ENCODE results near the gene ARL5B.

The ARL5B gene

GRCh38 chr10:18658271-18659124 is 733 bp upstream of the ARL5B start:
- peak; percentile 11 for DNase-seq (ENCODE audit: low read depth)

GRCh38 chr10:18659819-18660535 is 746 bp downstream of the ARL5B start:
- DNase-seq (ENCODE audit: low read depth), result no peak

GRCh38 chr10:18660816-18661431 is 1.7 kb downstream of the ARL5B start:
- no peak for DNase-seq (ENCODE audit: low read depth)

- DNase-seq (ENCODE audit: low read depth), result no peak
Observed at GRCh38 chr10:18664841-18665478, 5.7 kb downstream of the ARL5B start.

- no peak for DNase-seq (ENCODE audit: low read depth)
Observed at GRCh38 chr10:18665815-18666558, 6.8 kb downstream of the ARL5B start.

GRCh38 chr10:18666810-18667209 is 7.6 kb downstream of the ARL5B start:
- no peak for DNase-seq (ENCODE audit: low read depth)

GRCh38 chr10:18668026-18668425 is 8.8 kb downstream of the ARL5B start:
- no peak for DNase-seq (ENCODE audit: low read depth)

- no peak for DNase-seq (ENCODE audit: low read depth)
Observed at GRCh38 chr10:18675086-18675801, 16.0 kb downstream of the ARL5B start.

- no peak for DNase-seq (ENCODE audit: low read depth)
Observed at GRCh38 chr10:18680754-18681153, 21.5 kb downstream of the ARL5B start.

- no peak for DNase-seq (ENCODE audit: low read depth)
Observed at GRCh38 chr10:18681366-18681765, 22.1 kb downstream of the ARL5B start.

GRCh38 chr10:18681971-18682411 is 22.8 kb downstream of the ARL5B start:
- DNase-seq (ENCODE audit: low read depth), result no peak

- peak; percentile 57 for DNase-seq (ENCODE audit: low read depth)
Observed at GRCh38 chr10:18683427-18683826, 24.2 kb downstream of the ARL5B start.

- no peak for DNase-seq (ENCODE audit: low read depth)
Observed at GRCh38 chr10:18684416-18684815, 25.2 kb downstream of the ARL5B start.

- no peak for DNase-seq (ENCODE audit: low read depth)
Observed at GRCh38 chr10:18684953-18685352, 25.7 kb downstream of the ARL5B start.

GRCh38 chr10:18685555-18685954 is 26.3 kb downstream of the ARL5B start:
- DNase-seq (ENCODE audit: low read depth), result no peak

- DNase-seq (ENCODE audit: low read depth), result no peak
Observed at GRCh38 chr10:18687195-18687594, 28.0 kb downstream of the ARL5B start.

GRCh38 chr10:18687706-18688105 is 28.5 kb downstream of the ARL5B start:
- no peak for DNase-seq (ENCODE audit: low read depth)

GRCh38 chr10:18689498-18689897 is 30.3 kb downstream of the ARL5B start:
- DNase-seq (ENCODE audit: low read depth), result no peak

- DNase-seq (ENCODE audit: low read depth), result no peak
Observed at GRCh38 chr10:18690541-18690940, 31.3 kb downstream of the ARL5B start.

GRCh38 chr10:18699849-18700840 is 40.9 kb downstream of the ARL5B start:
- DNase-seq (ENCODE audit: low read depth), result no peak

Measured in GM04504 (cell line).